NCI-H1417 (cell line): Measurements from ENCODE around the gene CLDN25.
A peak's percentile ranks its signal among the peaks of the same experiment; 100 is the strongest.
"Not testable (repeated sequence)": the region's sequence is repeated elsewhere in the genome, so short reads cannot be mapped to it uniquely, and the experiment has no call there.

Source experiments
- DNase-seq, 3 experiments: peaks; one replicate each; lab custom pipeline; 2025; lab: John Stamatoyannopoulos, UW

CLDN25 gene

GRCh38 chr11:113779496-113779895, at the start of gene CLDN25:
Gene CLDN25 (plus strand): TSS chr11:113779796. CDS start chr11:113779796, 0 bp downstream.
- DNase-seq: no peak

GRCh38 chr11:113730887-113731726, 48.5 kb upstream of the CLDN25 start:
- DNase-seq: peak; percentile 49 to 92 (median 65)

GRCh38 chr11:113732092-113732491, 47.5 kb upstream of the CLDN25 start:
- DNase-seq: no peak

GRCh38 chr11:113736323-113736722, 43.3 kb upstream of the CLDN25 start:
- DNase-seq: no peak

- DNase-seq: no peak
These were observed 26.7 kb upstream of the CLDN25 start for GRCh38 chr11:113752932-113753331.

- DNase-seq: no peak
These were observed 19.4 kb upstream of the CLDN25 start for GRCh38 chr11:113760241-113760640.

GRCh38 chr11:113763040-113763439, 16.6 kb upstream of the CLDN25 start:
- DNase-seq: not testable (repeated sequence)

GRCh38 chr11:113764527-113765219, 14.9 kb upstream of the CLDN25 start:
- DNase-seq: no peak

GRCh38 chr11:113771964-113772363, 7.6 kb upstream of the CLDN25 start:
- no peak for DNase-seq

GRCh38 chr11:113773092-113773415, 6.5 kb upstream of the CLDN25 start:
- DNase-seq: peak in 1 of 3 experiments; percentile 72

- DNase-seq: peak; percentile 94 to 98 (median 96)
These were observed 6.0 kb upstream of the CLDN25 start, which contains the start of gene ZW10 for GRCh38 chr11:113773416-113774173. Gene ZW10 (minus strand): TSS chr11:113773692. CDS start chr11:113773666, 26 bp downstream.

- no peak for DNase-seq
These were observed 5.5 kb upstream of the CLDN25 start for GRCh38 chr11:113774174-113774503.

GRCh38 chr11:113778111-113778910, 1.3 kb upstream of the CLDN25 start:
- DNase-seq: peak in 2 of 3 experiments; percentile 5 to 40

- DNase-seq: peak in 1 of 3 experiments; percentile 13
These were observed 2.1 kb downstream of the CLDN25 start for GRCh38 chr11:113781682-113782081.

- DNase-seq: no peak
These were observed 2.5 kb downstream of the CLDN25 start for GRCh38 chr11:113782134-113782533.

- DNase-seq: not testable (repeated sequence)
These were observed 9.4 kb downstream of the CLDN25 start for GRCh38 chr11:113789016-113789415.

GRCh38 chr11:113789675-113790320, 10.2 kb downstream of the CLDN25 start:
- no peak for DNase-seq

- DNase-seq: peak; percentile 26 to 64 (median 33)
These were observed 17.2 kb downstream of the CLDN25 start for GRCh38 chr11:113796663-113797259.

GRCh38 chr11:113802621-113803020, 23.0 kb downstream of the CLDN25 start:
- no peak for DNase-seq

GRCh38 chr11:113805640-113806039, 26.0 kb downstream of the CLDN25 start:
- DNase-seq: no peak

GRCh38 chr11:113806406-113806805, 26.8 kb downstream of the CLDN25 start:
- DNase-seq: peak; percentile 4 to 59 (median 32)
